HL-60 (cell line): ENCODE measurements around the gene CD72.

Experiments
- CTCF ChIP-seq: IDR thresholded peaks from one replicate; pipeline ENCODE4 v1.5.1; 2011; ENCODE audit warnings: low read length, control low read depth, inconsistent platforms; ENCODE audit not compliant: insufficient read depth
- GABPA ChIP-seq: IDR thresholded peaks from 2 replicates; pipeline ENCODE4 v1.6.1; 2012; ENCODE audit warnings: low read depth
- POLR2AphosphoS5 ChIP-seq: IDR thresholded peaks from 2 replicates; pipeline ENCODE4 v1.6.1; 2012; ENCODE audit warnings: low read depth
- REST ChIP-seq: IDR thresholded peaks from 2 replicates; pipeline ENCODE4 v1.6.1; 2012; ENCODE audit warnings: low read depth; ENCODE audit not compliant: insufficient replicate concordance

GRCh38 chr9:35646153-35646532 is 27.9 kb upstream of the CD72 start:
- no peak for TF ChIP-seq CTCF
- no peak for TF ChIP-seq POLR2AphosphoS5
- TF ChIP-seq GABPA = no peak
- no peak for TF ChIP-seq REST
